ENCODE data around the gene AFG3L2.
"Not testable (repeated sequence)": the region's sequence is repeated elsewhere in the genome, so short reads cannot be mapped to it uniquely, and the experiment has no call there.

AFG3L2 gene

DNA sequence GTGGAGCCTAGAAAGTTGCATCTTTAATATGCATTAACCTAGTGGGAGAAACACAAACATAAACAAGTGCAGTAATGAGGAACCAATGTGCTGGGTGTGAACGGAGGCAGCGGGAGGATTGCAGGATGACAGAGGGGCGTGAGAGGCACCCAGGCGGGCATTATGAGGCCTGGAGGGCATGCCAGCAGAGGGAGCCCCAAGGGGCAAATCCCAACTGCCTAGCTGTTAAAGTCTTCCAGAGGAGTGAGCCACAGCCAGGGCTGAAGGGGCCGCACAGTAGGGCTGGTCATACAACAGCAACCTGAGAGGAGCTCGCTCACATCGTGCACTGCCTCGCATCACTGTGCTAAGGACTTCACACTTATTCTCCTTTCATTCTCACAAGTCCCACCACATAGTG is 17.4 kb upstream of the AFG3L2 start:
- DNase-seq: peak; percentile 14 to 40

DNA sequence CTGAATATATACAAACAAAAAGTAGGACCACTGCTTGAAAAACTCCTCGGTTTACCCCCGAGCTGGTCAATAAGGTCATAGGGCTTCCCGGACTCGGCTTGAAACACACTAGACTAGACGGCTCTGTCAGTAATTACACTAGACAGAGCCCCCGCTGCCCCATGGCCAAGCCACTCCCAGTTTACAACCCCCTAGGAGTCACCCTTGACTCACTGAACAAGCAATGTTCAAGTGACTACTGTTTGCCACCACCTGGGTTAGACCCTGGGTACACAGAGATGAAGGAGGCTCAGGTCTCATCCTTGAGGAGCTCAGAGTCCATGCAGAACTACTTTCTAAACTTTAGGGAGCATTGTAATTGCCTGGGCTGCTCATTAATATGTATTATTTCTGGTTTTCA is 17.0 kb upstream of the AFG3L2 start:
- no peak for DNase-seq

DNA sequence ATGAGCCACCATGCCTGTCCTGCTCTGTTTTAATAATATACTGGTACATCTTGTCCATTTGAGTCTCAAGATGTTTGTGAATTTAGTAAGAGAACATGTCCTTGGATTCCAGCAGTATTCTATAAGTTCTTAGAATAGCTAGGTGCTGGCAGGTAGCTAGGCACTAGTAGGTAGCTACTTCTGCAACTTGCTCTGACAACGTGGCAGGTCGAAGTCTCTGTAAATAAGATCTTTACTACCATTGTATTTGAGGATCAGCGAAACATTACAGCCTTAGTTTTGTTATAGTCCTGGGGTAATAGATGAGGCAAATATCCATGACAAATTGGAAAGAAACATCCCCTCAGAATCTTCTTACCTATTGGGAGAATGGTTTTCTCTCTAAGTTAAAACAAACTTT is 16.5 kb upstream of the AFG3L2 start:
- DNase-seq: no peak

DNA sequence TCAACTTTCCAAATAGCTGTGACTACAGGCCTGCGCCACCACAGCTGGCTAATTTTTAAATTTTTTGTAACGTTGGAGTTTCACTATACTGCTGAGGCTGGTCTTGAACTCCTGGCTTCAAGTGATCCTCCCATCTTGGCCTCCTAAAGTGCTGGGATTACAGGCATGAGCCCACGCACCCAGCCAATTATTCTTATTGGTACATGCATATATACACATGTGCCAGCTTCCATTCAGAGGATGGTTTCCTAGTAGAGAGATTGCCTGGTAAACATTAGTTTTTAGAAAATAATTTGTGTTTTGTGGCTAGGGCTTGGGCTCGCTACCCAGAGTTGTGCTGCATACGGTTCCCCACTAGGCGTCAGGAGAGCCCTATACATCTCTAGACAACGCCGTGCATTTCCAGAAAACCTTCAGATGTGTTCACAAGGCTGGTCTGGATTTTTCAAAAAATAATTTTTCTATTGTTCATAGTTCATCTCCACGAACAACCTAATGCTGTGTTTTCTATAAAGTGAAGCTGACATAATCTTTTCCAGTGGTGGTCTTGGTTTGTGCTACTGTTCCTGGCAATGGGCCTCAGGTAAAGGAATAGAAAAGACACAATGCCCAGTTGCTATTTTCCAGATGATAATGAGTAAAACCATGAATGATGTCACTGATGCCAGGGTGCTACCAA is 14.6 kb upstream of the AFG3L2 start:
- peak in 1 of 2 donors; percentile 47 for DNase-seq

DNA sequence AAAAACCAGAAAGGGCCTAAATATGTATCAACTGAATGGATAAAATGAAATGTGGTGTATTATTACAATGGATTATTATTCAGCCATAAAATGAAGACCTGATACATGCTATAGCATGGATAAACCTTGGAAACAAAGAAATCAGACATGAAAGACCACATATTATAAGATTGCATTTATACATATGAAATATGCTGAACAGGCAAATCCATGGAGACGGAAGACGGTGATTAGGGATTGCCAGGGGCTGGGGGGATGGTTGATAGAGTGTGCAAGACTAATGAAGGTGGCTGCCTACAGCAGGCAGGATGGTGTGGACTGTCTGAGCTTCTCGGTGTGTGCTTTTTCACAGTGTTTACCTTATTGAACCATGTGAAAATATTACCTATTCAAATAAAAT is 11.4 kb upstream of the AFG3L2 start:
- DNase-seq: no peak

DNA sequence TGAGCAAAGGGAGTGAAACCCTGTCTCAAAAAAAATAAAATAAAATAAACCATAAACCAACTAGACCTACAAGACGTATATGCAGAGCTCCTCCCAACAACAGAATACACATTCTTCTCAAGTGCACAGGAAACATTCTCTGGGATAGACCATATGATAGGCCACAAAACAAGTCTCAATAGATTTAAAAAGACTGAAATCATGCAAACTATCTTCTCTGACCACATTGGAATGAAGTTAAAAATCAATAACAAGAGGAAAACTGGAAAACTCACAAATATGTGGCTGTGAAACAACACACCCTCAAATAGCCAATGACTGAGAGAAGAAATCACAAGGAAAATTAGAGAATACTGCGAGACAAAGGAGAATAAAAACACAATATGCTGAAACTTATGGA is 7.2 kb upstream of the AFG3L2 start:
- no peak for DNase-seq

DNA sequence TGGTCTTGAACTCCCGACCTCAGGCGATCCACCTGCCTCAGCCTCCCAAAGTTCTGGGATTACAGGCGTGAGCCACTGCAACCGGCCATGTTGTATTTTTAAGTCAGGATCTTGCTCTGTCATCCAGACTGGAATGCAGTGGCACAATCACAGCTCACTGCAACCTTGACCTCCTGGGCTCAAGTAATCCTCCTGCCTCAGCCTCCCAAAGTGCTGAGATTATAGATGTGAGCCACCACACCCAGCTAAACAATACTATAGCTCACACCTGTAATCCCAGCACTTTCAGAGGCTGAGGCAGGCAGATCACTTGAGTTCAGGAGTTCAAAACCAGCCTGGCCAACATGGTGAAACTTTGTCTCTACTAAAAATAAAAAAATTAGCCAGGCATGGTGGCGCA is 6.7 kb upstream of the AFG3L2 start:
- not testable (repeated sequence) for DNase-seq

DNA sequence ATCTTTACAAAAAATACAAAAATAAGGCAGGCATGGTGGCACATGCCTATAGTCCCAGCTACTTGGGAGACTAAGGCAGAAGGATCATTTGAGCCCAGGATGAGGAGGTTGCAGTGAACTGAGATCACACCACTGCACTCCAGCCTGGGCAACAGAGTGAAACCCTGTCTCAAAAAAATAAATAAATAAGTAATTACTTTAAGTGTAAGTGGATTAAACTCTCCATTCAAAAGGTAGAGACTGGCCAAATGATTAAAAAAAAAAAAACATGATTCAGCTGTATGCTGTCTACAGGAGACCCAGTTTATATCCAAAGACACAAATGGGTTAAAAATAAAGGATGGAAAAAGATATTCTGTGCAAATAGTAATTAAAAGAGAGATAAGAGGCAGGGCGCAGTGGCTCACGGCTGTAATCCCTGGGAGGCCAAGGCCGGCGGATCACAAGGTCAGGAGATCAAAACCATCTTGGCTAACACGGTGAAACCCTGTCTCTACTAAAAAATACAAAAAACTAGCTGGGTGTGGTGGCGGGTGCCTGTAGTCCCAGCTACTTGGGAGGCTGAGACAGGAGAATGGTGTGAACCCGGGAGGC is 5.3 kb upstream of the AFG3L2 start:
- DNase-seq: not testable (repeated sequence)

DNA sequence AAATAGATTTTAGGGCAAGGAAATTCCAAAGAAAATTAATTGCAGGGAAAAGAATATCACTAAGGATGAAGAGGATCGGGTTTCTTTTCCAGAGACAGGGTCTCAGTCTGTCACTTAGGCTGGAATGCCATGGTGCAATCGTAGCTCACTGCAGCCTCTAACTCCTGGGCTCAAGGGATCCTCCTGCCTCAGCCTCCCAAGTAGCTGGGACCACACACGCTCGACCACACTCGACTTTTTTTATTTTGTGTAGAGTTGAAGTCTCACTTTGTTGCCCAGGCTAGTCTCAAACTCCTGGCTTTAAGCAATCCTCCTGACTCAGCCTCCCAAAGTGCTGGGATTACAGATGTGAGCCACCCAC is 1.2 kb upstream of the AFG3L2 start:
- not testable (repeated sequence) for DNase-seq

DNA sequence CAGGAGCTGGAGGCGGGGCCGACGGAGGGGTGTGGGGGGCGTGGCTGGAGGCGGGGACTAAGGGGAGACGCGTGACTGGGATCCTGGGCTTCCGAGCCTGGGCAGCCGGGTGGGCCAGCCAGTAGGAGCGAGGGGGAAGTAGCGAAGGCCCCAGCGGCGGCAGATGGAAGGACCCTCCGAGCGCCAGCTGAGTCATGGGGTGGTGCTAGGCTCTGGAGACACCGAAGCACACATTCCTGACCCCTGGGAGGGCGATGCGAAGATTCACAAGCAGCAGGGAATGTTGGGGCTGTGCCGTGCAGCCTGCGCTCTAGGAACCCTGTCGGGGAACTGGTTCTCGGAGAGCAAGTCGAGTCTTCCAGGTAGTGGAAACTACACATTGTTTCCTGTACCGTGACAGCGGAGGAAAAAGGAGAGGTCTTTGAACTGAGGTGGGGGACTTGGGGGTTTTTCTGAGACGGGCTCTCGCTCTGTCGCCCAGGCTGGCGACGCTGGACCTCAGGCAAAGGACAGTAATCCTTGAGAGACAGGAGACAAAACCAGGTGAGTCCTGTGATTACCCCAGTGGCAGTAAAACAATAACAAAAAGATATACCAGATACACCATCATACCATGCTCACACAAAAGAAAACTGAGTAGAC is 650 bp upstream of the AFG3L2 start:
- DNase-seq: no peak

DNA sequence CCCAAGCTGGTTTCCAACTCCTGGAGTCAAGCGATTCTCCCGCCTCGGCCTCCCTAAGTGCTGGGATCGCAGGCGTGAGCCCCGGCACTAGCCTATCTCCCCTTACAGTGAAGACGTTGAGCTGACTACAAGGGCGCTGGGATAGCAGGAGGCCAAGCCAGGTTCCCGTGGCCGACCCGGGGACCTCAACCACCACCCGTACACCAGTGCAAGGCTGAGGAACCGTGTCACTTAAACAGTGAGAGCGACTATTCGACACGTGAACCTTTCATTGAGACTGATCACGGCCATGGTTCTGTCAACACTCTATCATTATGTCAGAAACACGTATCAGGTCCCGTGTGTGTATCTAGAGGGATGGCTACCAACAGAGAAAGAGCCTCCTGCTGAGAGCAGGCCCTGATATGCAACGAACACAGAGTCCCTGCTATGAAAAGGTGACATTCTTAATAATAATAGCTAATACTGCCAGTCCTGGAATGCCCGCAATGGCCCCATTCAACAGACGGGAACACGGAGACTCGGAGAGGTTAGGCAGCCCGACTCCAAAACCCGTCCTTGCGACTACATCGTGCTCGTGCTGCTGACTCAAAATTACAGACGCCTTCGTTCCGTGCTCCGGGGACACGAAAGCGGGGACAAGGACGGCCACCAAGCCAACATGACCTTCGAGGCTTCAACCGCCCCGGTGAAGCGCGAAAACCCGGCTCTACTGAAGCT is 833 bp downstream of the AFG3L2 start:
- no peak for DNase-seq

DNA sequence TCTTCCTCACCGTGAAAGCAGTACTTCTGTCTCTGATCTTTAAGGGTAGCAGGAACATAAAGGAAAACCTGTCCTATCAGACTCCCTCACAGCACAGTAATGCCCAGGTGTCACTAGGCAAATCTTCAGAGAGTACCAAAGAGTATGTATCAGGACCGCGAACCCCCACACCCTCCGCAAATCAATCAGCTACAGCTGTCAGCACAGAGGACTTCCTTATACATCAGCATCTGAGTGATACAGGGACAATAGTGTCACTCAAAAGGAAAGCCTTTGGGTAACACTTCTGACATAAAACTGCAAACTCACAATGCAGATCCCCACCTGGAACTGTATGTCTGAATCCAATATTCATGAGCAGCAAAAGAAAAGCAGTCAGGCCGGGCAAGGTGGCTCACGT is 2.6 kb downstream of the AFG3L2 start:
- no peak for DNase-seq

DNA sequence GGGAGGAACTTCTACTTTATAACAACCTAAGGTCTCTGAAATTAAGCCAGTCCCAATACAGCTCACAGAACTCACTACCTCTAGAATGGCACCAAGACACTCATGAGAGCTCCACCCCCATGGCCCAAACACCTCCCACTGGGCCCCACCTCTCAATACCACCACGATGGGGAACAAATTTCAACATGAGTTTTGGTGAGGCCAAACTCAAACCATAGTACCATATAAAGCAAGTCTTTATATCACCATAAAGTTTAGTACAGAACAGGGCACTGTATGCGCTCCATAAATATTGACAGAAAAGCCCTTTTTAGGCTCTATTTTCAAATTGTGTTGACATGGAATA is 3.3 kb downstream of the AFG3L2 start:
- no peak for DNase-seq

DNA sequence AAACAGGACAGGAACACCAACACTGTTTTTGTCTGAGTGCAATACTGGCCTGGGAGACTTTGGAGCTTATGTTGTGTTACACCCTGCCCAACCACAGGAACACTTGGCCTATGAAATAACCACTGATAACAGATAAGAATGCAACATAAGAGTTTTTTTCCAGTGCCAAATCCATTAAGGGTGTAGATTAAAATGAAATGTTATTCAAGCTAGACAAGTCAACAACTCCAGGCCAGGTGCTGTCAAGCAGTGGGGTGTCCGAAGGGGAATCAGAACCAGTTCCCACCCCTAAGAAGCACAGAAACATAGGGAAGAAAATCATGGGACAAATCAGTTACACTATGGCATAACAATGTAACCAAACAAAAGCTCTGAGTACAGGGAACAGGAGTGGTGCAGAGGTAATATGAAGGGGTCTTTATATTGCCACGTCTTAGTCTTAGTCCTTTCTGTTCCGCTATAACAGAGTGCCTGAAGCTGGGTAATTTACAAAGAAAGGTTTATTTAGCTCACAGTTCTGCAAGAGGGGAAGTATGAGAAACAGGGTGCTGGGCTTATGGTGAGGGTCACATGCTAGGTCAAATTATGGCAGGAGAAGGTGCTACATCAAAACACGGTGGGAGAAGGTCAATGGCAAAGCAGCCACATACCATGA is 3.8 kb downstream of the AFG3L2 start:
- DNase-seq: no peak

DNA sequence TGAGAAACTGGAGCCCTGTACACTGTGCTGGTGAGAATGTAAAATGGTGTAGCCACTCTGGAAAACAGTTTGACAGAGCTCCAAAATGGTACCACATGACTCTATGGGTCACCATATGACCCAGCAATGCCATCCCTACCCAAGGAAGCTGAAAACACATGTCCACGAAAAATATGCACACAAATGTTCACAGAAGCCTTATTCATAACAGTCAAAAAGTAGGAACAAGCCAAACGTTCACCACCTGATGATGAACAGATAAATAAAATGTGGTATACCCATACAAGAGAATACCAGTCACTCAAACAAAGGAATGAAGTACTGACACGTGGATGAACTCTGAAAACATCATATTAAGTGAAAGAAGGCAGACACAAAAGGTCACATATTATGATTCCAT is 4.6 kb downstream of the AFG3L2 start:
- DNase-seq: no peak

DNA sequence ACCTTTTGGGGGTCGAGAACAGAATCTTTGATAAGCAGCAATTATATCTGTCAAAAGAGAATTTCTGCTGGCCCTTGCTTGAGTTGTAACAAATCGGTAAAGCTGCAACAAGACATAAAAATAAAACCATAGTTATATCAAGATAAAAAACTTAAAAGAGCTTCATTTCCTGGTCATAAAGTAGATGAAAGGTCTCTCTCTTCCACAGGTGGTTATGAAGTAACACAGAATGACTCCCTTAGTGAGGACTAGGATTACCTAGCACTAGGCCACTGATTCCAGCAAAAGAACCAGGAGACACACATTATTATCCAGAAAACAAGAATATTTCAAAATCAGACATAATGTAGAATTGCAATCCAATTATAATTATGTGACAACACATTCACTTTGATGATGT is 5.4 kb downstream of the AFG3L2 start:
- DNase-seq: no peak

DNA sequence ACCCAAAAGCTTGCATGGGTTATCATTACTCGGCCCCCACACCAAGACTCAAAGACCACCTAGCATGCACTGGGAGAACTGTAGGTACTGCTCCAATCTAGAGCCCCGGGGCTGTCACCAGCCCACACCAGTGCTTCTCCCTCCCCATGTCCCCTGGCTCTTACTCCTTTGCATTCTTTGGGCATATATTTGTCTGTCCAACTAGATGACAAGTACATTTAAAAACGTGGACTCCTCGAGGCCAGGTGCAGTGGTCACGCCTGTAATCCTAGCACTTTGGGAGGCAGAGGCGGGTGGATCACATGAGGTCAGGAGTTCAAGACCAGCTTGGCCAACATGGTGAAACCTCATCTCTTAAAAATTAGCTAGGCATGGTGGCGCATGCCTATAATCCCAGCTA is 7.8 kb downstream of the AFG3L2 start:
- DNase-seq: no peak

DNA sequence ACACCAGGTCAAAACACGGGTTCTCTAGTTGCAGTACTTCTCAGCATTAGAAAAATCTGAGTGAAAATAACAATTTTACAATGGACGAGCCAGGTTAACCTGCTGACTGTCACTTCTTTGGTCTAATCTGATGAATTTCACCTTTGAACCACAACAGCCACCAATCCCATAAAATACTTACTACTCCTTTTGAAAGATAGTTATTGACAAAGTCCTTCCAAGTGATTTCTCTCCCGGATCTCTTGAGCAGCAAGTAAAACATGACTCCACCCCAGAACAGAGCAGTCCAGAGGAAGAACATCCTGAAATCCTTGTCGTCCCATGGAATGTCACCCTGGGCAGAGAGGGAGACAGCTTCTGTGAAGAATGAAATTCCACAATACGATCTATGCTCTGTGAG is 10.2 kb downstream of the AFG3L2 start:
- no peak for DNase-seq

DNA sequence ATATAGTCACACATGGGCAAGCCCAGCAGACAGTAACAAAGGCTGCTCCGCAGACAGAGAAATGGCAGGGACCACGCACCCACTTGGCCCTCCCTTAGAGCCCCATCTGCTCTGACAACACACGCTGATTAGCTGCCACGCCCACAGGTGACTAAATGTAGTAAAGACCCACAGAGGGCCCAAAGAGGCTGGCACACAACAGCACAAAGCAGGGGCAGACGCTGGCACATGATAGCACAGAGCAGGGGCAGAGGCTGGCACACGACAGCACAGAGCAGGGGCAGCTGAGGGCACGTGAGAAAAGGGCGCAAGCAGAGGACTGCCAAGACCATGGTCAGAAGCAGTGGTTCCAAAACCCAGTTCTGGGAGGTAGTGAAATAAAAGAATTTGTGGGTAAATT is 10.6 kb downstream of the AFG3L2 start:
- no peak for DNase-seq

DNA sequence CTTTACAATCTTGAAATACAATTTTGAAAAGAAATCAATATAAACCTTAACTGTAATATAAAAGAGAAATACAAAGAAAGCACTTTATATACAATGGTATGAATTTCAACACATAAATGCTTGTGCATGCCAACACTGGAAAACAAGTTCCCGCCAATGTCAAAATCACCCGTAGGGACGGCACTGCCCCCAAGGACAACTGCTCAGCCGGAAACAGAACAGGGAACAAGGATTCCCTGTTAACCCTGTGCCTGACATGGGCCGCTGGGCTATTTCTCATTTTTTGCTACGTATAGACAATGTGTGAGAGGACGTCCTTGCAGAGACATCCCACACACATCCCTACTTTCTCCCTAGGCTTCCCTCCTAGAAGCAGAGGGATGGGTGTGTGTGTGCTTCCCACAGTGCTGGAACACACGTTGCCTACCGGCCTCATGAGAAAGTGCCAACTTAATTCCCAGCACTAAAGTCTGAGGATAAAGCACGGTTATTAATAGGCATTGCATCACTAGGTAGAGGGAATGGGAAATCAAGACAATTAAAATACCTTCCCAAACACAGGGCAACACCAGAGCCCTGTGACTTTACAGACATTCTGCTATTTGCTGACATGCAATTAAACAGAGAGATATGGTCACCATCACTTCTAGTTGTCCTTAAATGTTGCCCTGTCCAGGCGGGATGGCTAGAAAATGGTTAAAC is 14.4 kb downstream of the AFG3L2 start:
- DNase-seq: no peak

DNA sequence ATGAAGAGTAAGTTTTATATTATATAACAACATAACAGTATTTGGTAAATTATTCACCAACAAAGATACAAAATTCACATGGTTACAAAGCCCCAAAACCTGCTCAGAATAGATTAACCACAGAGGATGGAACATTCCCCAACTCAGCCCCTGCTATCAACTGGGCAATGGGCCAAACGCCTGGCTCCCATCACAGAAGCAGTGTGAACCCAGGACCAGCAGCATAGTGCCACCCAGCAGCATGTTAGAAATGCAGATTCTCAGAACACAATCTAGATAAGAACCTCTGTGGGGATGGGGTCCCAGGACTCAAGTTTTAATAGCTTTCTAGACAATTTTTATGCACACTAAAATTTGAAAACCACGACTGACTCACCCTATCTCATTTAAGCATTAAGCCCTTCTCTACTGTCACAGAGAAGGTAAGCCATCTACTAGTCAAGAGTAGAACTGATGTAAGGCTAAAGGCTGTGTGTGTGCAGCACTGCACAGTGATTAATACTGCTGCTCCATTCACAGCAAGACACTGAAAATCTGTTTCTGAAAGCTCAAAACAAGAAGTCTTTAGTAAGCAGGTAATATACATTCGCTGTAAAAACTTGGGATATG is 15.2 kb downstream of the AFG3L2 start:
- no peak for DNase-seq

DNA sequence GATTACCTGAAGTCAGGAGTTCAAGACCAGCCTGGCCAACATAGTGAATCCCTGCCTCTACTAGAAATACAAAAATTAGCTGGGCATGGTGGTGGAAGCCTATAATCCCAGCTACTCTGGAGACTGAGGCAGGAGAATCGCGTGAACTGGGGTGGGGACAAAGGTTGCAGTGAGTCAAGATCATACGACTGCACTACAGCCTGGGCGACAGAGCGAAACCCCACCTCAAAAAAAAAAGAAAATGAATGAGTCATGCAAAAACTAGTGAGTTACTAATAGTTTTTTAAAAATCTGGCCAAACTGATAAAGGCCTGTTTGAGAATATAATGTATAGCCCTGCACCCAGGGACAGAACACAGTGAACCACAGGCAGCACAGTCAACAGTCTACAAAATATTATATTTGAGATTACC is 17.5 kb downstream of the AFG3L2 start:
- no peak for DNase-seq

DNA sequence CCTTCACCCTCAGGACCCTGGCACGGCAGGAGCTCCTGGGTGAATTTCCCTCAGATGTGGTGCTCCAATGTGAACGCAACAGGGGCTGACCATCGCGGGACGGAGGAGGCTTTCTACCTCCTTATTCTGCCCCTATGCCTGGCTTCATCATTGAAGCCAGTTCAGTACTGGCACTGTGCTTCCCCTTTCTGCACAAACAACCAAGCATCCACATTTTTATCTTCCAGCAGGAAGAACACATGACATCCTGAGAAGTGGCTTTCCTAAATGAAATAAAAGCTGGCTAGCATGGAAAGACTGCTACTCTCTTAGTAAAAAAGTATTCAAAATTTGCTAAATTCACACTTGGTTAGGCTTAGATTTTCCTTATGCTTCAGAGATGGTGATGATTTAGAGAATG is 24.8 kb downstream of the AFG3L2 start:
- DNase-seq: no peak

Measured in bone marrow (tissue), 2 donors.